ENCODE data around the gene MEDAG.
A peak's percentile ranks its signal among the peaks of the same experiment; 100 is the strongest.
"Not testable (repeated sequence)": the region's sequence is repeated elsewhere in the genome, so short reads cannot be mapped to it uniquely, and the experiment has no call there.

Gene MEDAG

DNA sequence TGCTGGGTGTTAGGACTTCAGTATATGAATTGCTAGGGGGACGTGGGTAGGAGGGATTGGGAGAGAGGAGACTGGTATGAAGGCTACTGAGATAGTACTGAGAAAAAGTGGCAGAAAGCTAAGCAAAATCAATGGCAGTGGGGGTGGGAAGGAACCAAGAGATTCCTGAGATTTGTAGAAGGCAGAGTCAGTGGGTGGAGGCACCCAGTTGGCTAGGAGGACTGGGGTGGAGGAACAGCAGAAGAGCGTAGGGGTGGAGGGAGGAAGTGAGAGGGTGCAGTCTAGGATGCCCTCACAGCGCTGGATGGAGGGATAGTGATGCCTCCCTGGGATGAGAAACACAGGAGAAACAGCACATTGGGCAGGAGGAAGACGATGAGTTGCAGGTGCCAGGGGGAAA is 5.6 kb upstream of the MEDAG start:
- H3K27ac ChIP-seq = peak overlapping the region in 5 of 21 experiments; percentile 74 to 90 (median 82)
- H3K4me3 ChIP-seq = no peak overlapping the region

DNA sequence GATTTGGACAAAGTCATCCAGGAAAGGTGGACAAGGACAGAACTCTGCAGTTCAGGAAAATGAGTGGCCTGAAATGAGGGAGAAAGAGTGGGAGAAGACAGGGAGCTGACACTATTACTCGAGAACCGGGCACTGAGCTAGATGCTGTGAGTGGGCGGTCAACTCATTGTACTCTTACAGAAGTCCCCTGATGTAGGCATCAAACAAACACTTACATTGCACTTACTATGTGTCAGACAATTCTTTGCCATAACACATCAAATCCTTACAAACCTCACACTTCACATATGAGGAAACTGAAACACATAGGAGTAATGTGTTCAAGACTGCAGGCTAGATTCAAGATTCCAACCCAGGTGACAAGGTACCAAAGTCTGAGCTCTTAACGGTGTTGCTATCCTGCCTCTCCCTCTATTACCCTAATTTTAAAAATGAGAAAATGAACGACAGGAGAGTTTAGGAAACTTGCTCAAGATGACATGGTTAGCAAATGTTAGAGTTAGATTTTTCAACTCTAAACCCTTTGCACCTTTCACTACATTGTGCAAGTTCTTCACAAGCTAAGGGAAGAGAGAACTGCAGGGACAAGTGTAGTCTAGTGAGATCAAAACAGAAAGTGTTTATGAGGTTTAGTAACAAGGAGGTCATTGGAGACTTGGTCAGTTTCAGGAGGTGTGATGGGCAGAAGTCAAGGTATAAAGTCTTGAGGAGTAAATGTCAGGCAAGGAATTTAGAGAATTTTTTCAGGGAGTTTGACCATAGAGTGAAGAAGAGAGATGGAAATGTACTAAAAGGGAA is 4.9 kb upstream of the MEDAG start:
- Histone ChIP-seq H3K27ac (peak overlapping the region in 4 of 21 experiments; percentile 74 to 90 (median 84)), H3K4me3 (no peak overlapping the region)

DNA sequence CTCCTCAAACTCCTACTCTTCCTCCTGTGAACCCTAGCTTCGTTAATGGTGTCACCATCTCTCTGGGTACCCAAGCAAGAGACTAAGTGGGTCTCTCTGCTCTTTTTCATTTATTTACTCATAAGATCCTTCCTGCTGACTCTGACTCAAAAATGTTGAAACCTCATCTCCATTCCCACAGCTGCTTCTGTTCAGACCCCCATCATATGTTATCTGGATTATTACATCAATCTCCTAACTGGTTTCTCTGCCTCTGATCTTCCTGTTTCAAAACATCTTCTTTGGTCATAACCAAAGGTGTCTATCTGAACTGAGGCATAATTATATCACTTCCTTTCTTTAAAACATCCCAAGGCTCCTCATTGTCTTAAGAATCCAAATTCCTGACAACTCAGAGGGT is 2.0 kb upstream of the MEDAG start:
- Histone ChIP-seq H3K27ac (no peak overlapping the region), H3K4me3 (no peak overlapping the region)

DNA sequence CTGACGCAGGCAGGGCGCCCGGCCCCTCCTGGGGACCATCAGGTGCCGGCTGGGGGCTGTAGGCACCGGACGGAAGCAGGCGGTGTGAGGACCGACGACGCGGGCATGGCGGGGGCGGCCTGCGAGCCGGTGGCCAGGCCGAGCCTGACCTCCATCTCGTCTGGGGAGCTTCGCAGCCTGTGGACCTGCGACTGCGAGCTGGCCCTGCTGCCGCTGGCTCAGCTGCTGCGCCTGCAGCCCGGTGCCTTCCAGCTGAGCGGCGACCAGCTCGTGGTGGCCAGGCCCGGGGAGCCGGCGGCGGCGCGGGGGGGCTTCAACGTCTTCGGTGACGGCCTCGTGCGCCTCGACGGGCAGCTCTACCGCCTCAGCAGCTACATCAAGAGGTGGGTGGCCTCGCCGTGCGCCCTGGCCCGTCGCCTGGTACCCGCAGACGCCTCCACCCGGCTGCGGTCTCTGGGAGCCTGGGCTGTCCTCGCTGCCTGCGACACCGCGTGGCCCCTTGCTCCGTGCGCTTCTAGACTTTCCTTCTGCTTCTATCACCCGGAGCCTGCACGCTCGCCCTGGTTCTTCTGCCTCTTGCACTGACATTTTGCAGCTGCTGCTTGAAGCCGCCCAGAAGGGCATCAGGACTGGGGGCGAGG is 460 bp downstream of the MEDAG start:
- peak overlapping the region in 17 of 21 experiments; percentile 34 to 89 (median 75) for H3K27ac ChIP-seq

GRCh38 chr13:30907121-30907861 is 1.2 kb downstream of the MEDAG start:
- H3K27ac ChIP-seq = peak overlapping the region in 18 of 21 experiments; percentile 31 to 89 (median 74)
- H3K4me3 ChIP-seq = peak overlapping the region; percentile 1 to 41 (median 14)

More for the DNA sequence above, 460 bp downstream of the MEDAG start:
- peak overlapping the region; percentile 7 to 41 (median 16) for H3K4me3 ChIP-seq

- peak overlapping the region in 2 of 7 experiments; percentile 33 to 41 for H3K4me3 ChIP-seq
- H3K27ac ChIP-seq = peak overlapping the region in 12 of 21 experiments; percentile 21 to 89 (median 75)
Observed at GRCh38 chr13:30908416-30908980, 2.4 kb downstream of the MEDAG start.

DNA sequence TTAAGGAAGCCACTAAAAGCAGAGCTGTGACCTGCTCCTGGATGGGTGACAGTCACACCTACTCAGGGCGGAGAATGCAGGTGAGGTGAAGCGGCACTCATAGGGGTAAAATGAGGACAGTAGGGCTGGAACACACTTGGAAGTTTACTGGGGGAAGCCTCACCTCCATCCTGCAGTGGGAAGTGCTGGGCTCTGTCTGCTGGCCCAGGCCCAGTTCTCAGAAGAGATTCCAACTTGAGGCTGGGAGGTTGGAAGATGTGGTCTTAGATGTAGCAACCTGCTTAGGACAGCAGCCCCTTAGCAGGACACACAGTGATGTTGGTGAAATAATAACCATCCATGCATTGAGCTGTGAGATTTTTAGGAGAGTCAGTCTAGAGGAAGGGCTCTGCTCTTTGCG is 4.6 kb downstream of the MEDAG start:
- no peak overlapping the region for H3K4me3 ChIP-seq

GRCh38 chr13:30915691-30916541 is 9.8 kb downstream of the MEDAG start:
- H3K4me3 ChIP-seq = no peak overlapping the region
- H3K27ac ChIP-seq = no peak overlapping the region

More for the DNA sequence above, 4.6 kb downstream of the MEDAG start:
- no peak overlapping the region for H3K27ac ChIP-seq

DNA sequence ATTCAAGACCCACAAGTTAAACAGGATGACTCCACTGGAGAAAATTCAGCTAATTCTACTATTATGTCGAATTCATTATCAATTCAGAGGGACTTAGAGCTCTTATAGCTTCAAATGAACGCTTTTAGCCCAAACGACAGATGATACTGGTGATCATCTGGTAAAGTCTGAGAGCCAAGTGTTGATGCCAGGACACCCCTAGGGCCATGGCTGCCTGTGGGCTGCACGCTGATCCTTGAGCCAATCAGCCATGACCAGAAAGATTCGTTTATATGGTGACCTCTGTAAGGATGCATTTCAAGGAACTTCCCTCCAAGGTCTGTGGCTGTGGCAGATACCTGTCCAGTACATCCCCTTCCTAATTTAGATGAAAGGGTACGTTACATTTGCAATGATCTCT is 10.9 kb downstream of the MEDAG start:
- no peak overlapping the region for H3K27ac ChIP-seq
- H3K4me3 ChIP-seq = no peak overlapping the region

DNA sequence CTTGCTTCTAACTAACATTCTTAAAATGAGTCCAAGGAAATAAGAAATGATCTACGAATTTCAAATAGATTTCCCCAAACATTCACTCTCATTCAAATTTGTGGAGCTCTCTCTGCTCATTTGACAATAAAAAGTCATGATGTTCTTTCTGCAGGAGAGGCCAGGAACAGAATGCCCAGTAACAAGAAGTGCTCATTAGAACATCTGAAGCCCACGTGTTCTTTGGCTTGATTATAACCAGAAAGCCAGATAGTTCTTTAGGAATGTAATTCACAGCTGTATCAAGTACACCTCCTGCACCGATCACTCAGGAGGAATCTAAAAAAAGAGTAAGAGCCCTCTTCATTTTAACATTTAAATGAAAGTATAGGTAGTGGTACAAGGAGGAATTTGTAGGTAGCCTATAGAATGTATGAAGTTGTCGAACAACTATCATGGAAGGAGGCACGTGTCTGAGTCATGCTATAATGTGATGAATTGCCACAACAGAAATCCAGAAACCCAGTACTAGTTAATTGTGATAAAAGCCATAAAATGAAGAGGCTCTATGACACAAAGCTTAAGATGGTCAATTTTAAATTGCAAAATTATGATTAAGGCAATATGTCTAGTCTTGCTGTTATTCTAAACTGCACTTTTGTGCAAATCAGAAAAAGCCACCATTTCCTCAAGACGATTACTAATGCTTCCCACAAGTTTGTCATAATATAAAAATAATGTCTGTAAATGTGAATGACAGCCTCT is 12.8 kb downstream of the MEDAG start:
- no peak overlapping the region for H3K27ac ChIP-seq
- H3K4me3 ChIP-seq = no peak overlapping the region

GRCh38 chr13:30920162-30920909 is 14.3 kb downstream of the MEDAG start:
- Histone ChIP-seq H3K27ac (no peak overlapping the region), H3K4me3 (no peak overlapping the region)

DNA sequence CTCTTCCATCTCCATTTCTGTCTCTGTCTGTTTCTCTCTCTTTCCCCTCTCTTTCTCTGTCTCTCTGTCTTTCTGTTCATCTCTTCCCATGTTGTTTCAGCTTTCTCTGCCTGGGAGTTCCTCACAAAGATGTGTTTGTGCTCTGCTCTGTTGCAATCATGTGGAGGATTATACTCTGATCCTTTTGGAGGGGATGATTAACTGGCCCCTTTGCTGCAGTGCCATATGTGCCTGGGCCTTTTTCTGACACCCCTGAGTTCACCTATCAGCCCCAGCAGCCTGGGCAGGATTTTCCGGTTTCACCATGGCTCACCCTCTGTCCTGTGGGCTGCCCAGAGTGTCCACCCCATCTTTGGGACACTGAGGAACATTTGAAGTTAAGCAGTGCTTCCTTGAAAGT is 17.3 kb downstream of the MEDAG start:
- Histone ChIP-seq H3K4me3 (no peak overlapping the region), H3K27ac (peak overlapping the region in 3 of 21 experiments; percentile 37 to 55 (median 54))

DNA sequence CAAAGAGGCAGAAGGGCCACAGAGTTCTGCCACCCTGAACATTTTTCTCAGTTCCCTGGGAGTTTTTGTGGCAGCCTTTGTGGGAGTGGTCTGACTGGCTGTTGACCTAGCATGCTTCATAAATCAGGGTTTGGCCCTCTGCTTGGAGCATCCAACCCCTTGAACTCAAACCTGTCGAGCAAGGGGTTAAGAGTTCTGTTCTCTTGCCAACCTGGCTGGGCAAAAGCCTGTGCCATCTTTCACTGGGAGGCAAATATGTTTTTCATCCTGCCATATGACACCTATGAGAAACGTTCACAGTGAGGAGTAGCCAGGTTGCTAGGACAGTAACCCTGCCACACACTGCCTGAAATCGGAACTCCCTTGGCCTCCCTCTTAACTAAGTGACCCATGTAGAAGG is 18.6 kb downstream of the MEDAG start:
- Histone ChIP-seq H3K4me3 (no peak overlapping the region), H3K27ac (no peak overlapping the region)

DNA sequence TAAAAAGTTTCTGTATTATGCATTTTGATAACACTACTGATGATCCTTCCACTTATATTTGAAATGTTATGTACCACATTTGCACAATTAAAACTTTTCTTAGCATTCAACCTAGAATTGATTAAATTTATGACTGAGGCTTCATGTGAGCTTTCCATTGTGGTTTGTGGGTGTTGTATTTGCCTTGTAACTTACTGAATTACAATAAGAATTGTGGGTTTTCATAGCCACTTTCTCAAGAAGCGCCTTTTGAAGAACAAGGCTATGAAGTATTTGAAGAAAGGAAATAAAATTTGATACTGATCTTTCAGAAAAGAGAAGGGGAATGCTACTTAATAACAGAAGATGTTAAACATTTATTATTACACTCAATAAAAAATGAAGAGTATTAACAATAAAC is 19.4 kb downstream of the MEDAG start:
- no peak overlapping the region for H3K27ac ChIP-seq
- H3K4me3 ChIP-seq = no peak overlapping the region

DNA sequence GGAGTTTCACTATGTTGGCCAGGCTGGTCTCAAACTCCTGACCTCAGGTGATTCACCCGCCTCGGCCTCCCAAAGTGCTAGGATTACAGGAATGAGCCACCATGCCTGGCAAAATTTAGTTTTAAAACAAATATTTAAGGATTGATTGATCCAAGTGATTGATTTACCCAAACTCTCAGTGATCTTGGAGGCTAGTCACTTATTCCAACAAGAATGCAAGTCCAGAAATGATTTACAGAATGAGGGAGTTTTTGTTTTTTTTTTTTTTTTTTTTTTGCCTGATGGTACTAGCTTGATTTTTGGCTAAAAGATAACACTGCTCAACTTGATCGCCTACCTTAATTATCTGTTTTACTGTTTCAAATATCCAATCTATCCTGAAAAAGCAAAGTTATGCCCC is 20.7 kb downstream of the MEDAG start:
- no peak overlapping the region for H3K27ac ChIP-seq
- H3K4me3 ChIP-seq = no peak overlapping the region

DNA sequence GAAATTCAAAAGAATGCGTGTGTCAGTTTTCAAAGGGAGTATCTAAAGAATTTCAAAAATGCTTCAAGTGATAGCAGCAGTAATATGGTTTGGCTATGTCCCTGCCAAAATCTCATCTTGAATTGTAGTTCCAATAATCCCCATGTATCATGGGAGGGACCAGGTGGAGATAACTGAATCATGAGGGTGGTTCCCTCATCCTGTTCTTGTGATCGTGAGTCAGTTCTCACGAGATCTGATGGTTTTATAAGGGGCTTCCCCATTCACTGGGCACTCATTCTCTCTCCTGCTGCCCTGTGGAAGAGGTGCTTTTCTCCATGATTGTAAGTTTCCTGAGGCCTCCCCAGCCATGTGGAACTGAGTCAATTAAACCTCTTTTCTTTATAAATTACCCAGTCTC is 21.1 kb downstream of the MEDAG start:
- not testable (repeated sequence) for H3K27ac ChIP-seq, H3K4me3 ChIP-seq

DNA sequence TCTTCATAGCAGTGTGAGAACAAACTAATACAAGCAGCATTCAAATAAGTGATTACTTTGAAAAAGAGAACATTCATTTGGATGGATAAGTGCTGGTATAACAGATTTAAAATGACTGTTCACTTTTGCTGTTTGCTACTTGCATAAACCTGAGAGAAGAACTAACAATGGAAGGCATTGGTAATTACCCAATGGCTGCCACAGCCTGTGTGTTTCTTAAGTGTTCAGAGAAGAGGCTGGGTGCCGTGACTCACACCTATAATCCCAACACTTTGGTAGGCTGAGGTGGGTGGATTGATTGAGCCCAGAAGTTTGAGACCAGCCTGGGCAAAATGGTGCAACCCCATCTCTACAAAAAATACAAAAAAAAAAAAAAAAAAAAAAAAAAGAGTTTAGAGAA is 21.5 kb downstream of the MEDAG start:
- Histone ChIP-seq H3K4me3 (no peak overlapping the region), H3K27ac (no peak overlapping the region)

DNA sequence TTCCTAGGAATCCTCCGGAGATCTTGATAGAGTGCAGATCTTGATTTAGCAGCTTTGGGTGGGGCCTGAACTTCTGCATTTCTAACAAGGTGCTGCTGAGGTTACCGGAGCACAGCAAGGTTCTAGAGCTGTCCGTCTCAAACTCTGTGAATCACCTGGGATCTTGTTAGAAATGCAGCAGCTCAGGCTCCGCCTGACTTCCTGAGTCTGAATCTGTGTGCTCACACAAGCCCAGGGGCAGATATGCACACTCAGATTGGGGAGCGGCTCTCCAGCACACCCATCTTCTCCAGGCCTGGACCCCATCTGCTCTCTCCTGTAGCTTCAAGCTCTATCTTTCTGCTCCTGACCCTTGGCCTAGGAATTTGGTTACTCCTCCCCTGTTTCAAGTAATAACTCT is 22.9 kb downstream of the MEDAG start:
- no peak overlapping the region for H3K4me3 ChIP-seq
- H3K27ac ChIP-seq = no peak overlapping the region

Data from skin epidermis (tissue), 12 donors.